Panc1 (cell line): Measurements from ENCODE around the gene PPA1. TPM values are rescaled to one million over a fixed set of nuclear protein-coding genes. Genes with fewer than 3 reads are reported as not detected.
A peak's percentile ranks its signal among the peaks of the same experiment; 100 is the strongest.

Experiments
- ATAC-seq: fragments of 200-7000 bp; cut with Tn5 transposase; 2 replicates; pipeline ENCODE4 v1.9.1; 2020; ENCODE audit warnings: mild to moderate bottlenecking, moderate library complexity
- BruUV-seq: library from RNA; stranded (reverse); fragments of 400-500 nt; replicated peaks from 2 replicates; lab custom pipeline; 2021; lab: Mats Ljungman, UMichigan
- CTCF ChIA-PET: fragments of 300-600 bp; sonication (Branson Sonifier 250); formaldehyde crosslinking; loops from one replicate; lab custom pipeline; 2022; ENCODE audit warnings: antibody characterized with exemption; lab: Charles Lee
- POLR2A ChIA-PET: fragments of 300-600 bp; sonication (Branson Sonifier 250); formaldehyde crosslinking; loops from one replicate; lab custom pipeline; 2022; ENCODE audit warnings: antibody characterized with exemption; lab: Charles Lee
- DNase-seq: peaks from one replicate; pipeline ENCODE4 v3.0.0-alpha.2; 2010; ENCODE audit warnings: low read depth, low spot score
- H3K27ac ChIP-seq: 2 replicates; pipeline ENCODE4 v1.5.1; 2011; ENCODE audit warnings: mild to moderate bottlenecking, low read length, inconsistent platforms
- H3K27me3 ChIP-seq: fragments of 200-500 bp; sonication (Bioruptor generic); 2 replicates; pipeline ENCODE4 v1.6.0; 2014; ENCODE audit warnings: low read length, inconsistent platforms; ENCODE audit not compliant: control insufficient read depth, insufficient read depth
- H3K36me3 ChIP-seq: fragments of 200-500 bp; sonication (Bioruptor generic); 2 replicates; pipeline ENCODE4 v1.5.1; 2014; ENCODE audit warnings: inconsistent platforms, mild to moderate bottlenecking, low read length, moderate library complexity; ENCODE audit not compliant: control insufficient read depth, insufficient read depth
- H3K4me1 ChIP-seq: 2 replicates; pipeline ENCODE4 v1.5.1; 2011; ENCODE audit warnings: inconsistent platforms, mild to moderate bottlenecking, low read length, moderate library complexity; ENCODE audit not compliant: control insufficient read depth, insufficient read depth
- H3K4me3 ChIP-seq, 2 experiments: 2 replicates each; pipeline ENCODE4 v1.5.1; 2011 to 2012; ENCODE audit warnings: low read depth in 2 of 2, low read length in 2 of 2, mild to moderate bottlenecking in 2 of 2, inconsistent platforms in 1 of 2, moderate library complexity in 1 of 2
- H3K9me3 ChIP-seq: fragments of 200-500 bp; sonication (Bioruptor generic); 2 replicates; pipeline ENCODE4 v1.5.1; 2014; ENCODE audit warnings: low read depth, mild to moderate bottlenecking, inconsistent platforms, low read length, moderate library complexity; ENCODE audit not compliant: control insufficient read depth, insufficient read depth
- POLR2AphosphoS5 ChIP-seq: IDR thresholded peaks from 2 replicates; pipeline ENCODE4 v1.6.1; 2012; ENCODE audit warnings: mild to moderate bottlenecking, low read depth, low read length, moderate library complexity
- SIN3A ChIP-seq: IDR thresholded peaks from 2 replicates; pipeline ENCODE4 v1.6.1; 2012; ENCODE audit warnings: low read depth, mild to moderate bottlenecking, low read length, moderate library complexity, borderline replicate concordance; ENCODE audit not compliant: insufficient read depth
- TCF7L2 ChIP-seq: IDR thresholded peaks from 2 replicates; pipeline ENCODE4 v1.6.1; 2011; ENCODE audit warnings: mild to moderate bottlenecking, low read depth, low read length, inconsistent platforms
- in situ Hi-C: cut with HindIII; loops from 2 replicates; pipeline ENCODE4 v1.10.0; 2016; ENCODE audit warnings: low sequenced_read_pairs, low pct_unique_long_range_greater_than_20kb
- intact Hi-C: fragments of 100-400 bp; cut with micrococcal nuclease; formaldehyde crosslinking; loops from one replicate; pipeline ENCODE4 v1.10.0; 2022; ENCODE audit not compliant: unreplicated experiment
- total RNA-seq: library from RNA; stranded (reverse); gene quantifications from one replicate; pipeline ENCODE4 v1.2.1, GENCODE V29; 2021; ENCODE audit not compliant: unreplicated experiment
- TF ChIP-seq, protein P1 (sequence below), 2 experiments: IDR thresholded peaks; 2 replicates each; pipeline ENCODE4 v1.6.1; 2011 to 2012; ENCODE audit warnings: low read depth in 2 of 2, control low read depth in 1 of 2, low read length in 1 of 2, mild to moderate bottlenecking in 1 of 2, moderate library complexity in 1 of 2; ENCODE audit not compliant: insufficient read depth in 1 of 2
- TF ChIP-seq, protein P2 (sequence below): fragments of 450-650 bp; IDR thresholded peaks from 2 replicates; pipeline ENCODE4 v1.5.1; 2017; ENCODE audit warnings: mild to moderate bottlenecking

PPA1 gene
- total RNA-seq, 1 experiment from 2014 or later, result 174 TPM

DNA sequence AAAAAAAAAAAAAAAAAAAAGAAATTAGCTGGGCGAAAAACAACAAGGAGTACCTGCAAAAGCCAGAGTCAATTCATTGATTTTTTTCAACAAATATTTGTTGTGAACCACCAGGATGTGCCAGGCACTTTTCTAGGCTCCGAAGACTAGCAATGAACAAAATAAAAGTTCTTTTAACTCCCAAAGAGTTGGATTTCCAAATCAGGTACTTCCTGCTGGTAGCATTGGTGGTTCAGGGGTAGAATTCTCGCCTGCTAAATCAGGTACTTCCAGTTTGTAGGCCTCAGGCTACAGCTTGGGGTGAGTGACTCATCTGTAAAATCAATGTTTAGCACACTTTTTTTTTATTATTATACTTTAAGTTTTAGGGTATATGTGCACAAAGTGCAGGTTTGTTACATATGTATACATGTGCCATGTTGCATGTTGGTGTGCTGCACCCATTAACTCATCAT is 10.9 kb downstream of the PPA1 start:
- TF ChIP-seq TCF7L2 (no peak), SIN3A (no peak), POLR2AphosphoS5 (no peak)
- TF ChIP-seq, protein P1, sequence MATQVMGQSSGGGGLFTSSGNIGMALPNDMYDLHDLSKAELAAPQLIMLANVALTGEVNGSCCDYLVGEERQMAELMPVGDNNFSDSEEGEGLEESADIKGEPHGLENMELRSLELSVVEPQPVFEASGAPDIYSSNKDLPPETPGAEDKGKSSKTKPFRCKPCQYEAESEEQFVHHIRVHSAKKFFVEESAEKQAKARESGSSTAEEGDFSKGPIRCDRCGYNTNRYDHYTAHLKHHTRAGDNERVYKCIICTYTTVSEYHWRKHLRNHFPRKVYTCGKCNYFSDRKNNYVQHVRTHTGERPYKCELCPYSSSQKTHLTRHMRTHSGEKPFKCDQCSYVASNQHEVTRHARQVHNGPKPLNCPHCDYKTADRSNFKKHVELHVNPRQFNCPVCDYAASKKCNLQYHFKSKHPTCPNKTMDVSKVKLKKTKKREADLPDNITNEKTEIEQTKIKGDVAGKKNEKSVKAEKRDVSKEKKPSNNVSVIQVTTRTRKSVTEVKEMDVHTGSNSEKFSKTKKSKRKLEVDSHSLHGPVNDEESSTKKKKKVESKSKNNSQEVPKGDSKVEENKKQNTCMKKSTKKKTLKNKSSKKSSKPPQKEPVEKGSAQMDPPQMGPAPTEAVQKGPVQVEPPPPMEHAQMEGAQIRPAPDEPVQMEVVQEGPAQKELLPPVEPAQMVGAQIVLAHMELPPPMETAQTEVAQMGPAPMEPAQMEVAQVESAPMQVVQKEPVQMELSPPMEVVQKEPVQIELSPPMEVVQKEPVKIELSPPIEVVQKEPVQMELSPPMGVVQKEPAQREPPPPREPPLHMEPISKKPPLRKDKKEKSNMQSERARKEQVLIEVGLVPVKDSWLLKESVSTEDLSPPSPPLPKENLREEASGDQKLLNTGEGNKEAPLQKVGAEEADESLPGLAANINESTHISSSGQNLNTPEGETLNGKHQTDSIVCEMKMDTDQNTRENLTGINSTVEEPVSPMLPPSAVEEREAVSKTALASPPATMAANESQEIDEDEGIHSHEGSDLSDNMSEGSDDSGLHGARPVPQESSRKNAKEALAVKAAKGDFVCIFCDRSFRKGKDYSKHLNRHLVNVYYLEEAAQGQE (IDR thresholded peaks at IDR 0.05; ENCODE audit: insufficient read depth in 1 of 2, low read depth in 2 of 2, low read length in 1 of 2), result no peak
- TF ChIP-seq, protein P2, sequence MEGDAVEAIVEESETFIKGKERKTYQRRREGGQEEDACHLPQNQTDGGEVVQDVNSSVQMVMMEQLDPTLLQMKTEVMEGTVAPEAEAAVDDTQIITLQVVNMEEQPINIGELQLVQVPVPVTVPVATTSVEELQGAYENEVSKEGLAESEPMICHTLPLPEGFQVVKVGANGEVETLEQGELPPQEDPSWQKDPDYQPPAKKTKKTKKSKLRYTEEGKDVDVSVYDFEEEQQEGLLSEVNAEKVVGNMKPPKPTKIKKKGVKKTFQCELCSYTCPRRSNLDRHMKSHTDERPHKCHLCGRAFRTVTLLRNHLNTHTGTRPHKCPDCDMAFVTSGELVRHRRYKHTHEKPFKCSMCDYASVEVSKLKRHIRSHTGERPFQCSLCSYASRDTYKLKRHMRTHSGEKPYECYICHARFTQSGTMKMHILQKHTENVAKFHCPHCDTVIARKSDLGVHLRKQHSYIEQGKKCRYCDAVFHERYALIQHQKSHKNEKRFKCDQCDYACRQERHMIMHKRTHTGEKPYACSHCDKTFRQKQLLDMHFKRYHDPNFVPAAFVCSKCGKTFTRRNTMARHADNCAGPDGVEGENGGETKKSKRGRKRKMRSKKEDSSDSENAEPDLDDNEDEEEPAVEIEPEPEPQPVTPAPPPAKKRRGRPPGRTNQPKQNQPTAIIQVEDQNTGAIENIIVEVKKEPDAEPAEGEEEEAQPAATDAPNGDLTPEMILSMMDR, result no peak
- Histone ChIP-seq H3K27me3 (no peaks in the 10 kb centered on the region), H3K9me3 (no peaks in the 10 kb centered on the region), H3K4me3 (no peak overlapping the region), H3K4me1 (peaks cover 5% of the 10 kb centered on the region), H3K27ac (peak overlapping the region; percentile 5; the same call in 1 of the 2 replicates), H3K36me3 (peaks cover 17% of the 10 kb centered on the region; the same call in 1 of the 2 replicates)
- intact Hi-C loops (loop anchor here (2.0 kb wide), 1 partner anchor 142 kb away; no protein-coding TSS in a partner anchor), in situ Hi-C loops (no loop called here)
- no TSS peak for BruUV-seq
- POLR2A ChIA-PET, result no interaction called here
- CTCF ChIA-PET, result interaction anchor here (0.6 to 4.0 kb wide), 10 partner anchors 11 to 389 kb away, joined by 4 to 99 read pairs (median 8); partner anchors contain the start of genes PPA1 and TYSND1
- DNase-seq (no peak), ATAC-seq (peak; percentile 68; the same call in 1 of the 2 replicates)

DNA sequence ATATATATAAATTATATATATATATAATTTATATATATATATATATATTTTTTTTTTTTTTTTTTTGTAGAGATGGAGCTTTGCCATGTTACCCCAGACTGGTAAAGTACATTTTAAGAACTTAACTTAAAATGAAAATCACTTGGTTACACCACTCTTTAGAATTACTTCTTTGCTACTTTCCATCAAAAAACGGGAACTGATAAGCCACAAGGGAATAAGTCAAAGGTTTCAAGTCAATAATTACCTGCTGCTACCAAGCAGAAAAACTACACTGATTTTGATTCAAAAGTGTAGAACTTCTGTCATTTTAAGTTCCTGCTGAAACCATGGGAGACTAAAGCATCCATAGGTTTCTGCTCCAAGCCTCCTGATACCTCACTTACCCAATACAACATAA is 12.2 kb downstream of the PPA1 start:
- ATAC-seq (no peak), DNase-seq (no peak)
- peaks cover 16% of the 10 kb centered on the region; the same call in 1 of the 2 replicates for H3K36me3 ChIP-seq
- ChIA-PET POLR2A (interaction anchor here (0.6 to 0.9 kb wide), 3 partner anchors 10 to 262 kb away, joined by 3 to 6 read pairs (median 3); no protein-coding TSS in a partner anchor), CTCF (interaction anchor here (0.5 to 4.0 kb wide), 14 partner anchors 12 to 224 kb away, joined by 3 to 99 read pairs (median 6); partner anchors contain the start of genes PPA1 and TYSND1)
- peaks cover 5% of the 10 kb centered on the region for H3K4me1 ChIP-seq
- H3K4me3 ChIP-seq, result no peak overlapping the region
- BruUV-seq, result no TSS peak
- no peaks in the 10 kb centered on the region for H3K27me3 ChIP-seq
- intact Hi-C loops (no loop called here), in situ Hi-C loops (no loop called here)
- H3K27ac ChIP-seq, result 0 out of 2 replicates have a peak overlapping the region, but pooled peaks have one; percentile 5
- TF ChIP-seq, protein P1 (IDR thresholded peaks at IDR 0.05; ENCODE audit: insufficient read depth in 1 of 2, low read depth in 2 of 2, low read length in 1 of 2), result no peak
- TF ChIP-seq TCF7L2 (no peak), SIN3A (no peak), POLR2AphosphoS5 (no peak)
- TF ChIP-seq, protein P2, result no peak
- H3K9me3 ChIP-seq, result no peaks in the 10 kb centered on the region
